KG1 (cell line): Measurements from ENCODE around the gene DZIP3.
"Not testable (repeated sequence)": the region's sequence is repeated elsewhere in the genome, so short reads cannot be mapped to it uniquely, and the experiment has no call there.

Source experiments
- DNase-seq: peaks from one replicate; lab custom pipeline; 2025; lab: John Stamatoyannopoulos, UW

Gene DZIP3

GRCh38 chr3:108677811-108678210, 88.3 kb downstream of the DZIP3 start:
- DNase-seq = no peak

DNA sequence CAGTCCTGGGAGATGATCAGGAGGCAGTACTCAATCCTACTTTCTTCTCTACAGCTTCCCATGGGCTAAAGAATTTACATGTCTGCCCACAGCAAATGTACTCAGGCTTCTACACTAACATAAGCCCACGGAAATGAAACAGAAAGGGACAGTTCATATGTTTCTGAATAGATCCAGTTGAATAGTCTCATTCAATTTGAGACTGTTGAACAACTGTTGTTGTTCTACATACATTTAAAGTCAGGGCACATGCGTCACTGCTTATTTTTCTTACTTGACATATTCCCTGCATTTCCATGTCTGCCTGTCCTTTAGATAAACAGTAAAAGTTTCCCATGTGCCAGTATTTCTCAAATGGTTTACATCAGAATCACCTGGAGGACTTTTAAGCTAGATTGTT, 102.8 kb downstream of the DZIP3 start:
- not testable (repeated sequence) for DNase-seq

GRCh38 chr3:108698461-108698860, 108.9 kb downstream of the DZIP3 start:
- no peak for DNase-seq

- DNase-seq = no peak
These were observed 115.5 kb downstream of the DZIP3 start for GRCh38 chr3:108705045-108705444.

- no peak for DNase-seq
These were observed 123.5 kb downstream of the DZIP3 start for GRCh38 chr3:108713009-108713516.

GRCh38 chr3:108713816-108714215, 124.3 kb downstream of the DZIP3 start:
- no peak for DNase-seq

DNA sequence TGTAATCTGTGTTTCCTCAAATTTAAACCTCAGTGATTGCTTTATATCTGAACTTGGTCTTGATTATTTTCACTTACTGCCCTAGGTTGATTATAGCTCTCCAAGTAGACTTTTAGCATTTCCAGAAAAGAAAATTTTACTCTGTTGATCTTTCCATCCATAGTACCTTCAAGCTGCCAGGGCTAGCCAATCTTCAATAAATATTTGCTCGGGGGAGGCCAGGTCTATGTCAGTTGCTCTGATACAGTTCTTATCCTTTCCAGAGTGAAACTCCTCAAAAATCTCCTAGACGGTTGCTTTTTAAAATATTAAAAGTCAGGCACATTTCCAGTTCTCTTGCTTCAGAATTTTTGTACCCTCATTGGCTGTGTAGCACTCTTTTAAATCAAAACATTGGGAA, 128.9 kb downstream of the DZIP3 start:
- DNase-seq = no peak

DNA sequence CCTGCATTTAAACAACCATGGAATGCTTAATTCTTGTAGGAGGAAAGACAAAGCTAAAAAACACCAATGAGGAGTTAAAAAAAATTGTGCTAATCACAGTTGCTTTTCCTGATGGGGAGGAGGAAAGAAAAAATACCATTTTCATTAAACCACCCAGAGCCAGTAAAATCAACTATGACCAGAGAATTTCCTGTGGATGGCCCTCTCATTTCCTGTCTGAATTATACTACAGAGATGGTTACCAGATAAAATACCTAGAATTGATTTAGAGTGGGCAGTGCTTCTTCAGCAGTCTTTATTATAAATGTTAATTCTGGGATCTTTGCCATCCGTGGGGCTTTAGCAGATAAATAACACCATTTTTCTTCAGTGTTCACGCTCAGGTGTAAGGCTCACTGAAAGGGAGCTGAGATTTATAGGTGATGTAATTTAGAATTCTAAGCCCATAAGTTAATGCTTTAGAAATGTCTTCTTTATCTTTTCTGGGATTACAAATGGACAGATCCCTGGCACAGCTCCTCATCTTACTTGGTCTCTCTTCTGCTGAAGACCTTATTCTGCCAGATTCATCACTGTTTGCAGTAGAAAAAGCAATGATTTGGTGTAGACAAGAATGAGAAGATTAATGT, 129.8 kb downstream of the DZIP3 start:
- DNase-seq = no peak

GRCh38 chr3:108722724-108723123, 133.2 kb downstream of the DZIP3 start:
- DNase-seq = no peak

- DNase-seq = no peak
These were observed 134.6 kb downstream of the DZIP3 start for GRCh38 chr3:108724101-108724500.

GRCh38 chr3:108728105-108728504, 138.6 kb downstream of the DZIP3 start:
- DNase-seq = no peak

GRCh38 chr3:108728934-108729333, 139.4 kb downstream of the DZIP3 start:
- DNase-seq = no peak

DNA sequence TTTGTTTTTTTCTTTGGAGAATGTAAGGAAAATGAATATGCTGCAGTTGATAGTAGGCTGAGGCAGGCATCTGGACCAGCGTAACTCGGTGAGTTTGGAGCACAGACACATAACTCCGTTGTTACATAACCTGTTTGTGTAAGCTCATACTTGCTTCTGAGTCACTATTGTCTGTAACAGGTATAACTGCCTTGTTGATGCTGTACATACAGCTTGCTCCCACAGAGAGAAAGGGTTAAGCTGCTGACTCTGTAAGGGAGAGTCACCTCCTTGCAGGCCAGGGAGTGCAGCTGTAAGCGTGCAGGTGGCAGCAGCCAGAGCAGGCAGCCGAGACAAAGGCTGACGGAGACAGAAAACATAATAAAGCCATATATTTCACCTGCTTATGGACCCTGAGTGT, 147.3 kb downstream of the DZIP3 start:
- no peak for DNase-seq

DNA sequence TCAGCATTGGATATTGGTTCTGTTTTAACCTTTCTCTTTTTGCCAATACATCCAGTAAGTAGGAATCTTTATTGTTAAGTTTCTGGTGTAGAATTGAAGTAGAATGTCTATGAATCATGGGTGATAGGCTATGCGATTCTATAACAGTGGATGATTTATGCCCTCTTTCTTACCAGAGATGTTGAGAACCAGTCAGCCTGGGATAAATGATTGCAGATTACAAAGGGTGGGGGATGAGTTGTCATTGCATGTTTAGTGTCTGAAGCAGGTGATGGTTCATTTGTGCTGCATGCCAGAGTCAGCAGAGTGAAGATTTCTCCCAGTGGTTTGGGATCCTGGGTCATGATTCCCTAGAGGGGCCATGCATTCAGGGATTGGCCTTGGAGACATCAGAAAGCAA, 153.4 kb downstream of the DZIP3 start:
- DNase-seq = no peak
